Suppressor macrophage (primary cell): ENCODE data around the gene CDH4.

Experiments used
- DNase-seq, 4 experiments: peaks; one replicate each; pipeline ENCODE4 v3.0.0-alpha.2; 2020 to 2022

The CDH4 gene

DNA sequence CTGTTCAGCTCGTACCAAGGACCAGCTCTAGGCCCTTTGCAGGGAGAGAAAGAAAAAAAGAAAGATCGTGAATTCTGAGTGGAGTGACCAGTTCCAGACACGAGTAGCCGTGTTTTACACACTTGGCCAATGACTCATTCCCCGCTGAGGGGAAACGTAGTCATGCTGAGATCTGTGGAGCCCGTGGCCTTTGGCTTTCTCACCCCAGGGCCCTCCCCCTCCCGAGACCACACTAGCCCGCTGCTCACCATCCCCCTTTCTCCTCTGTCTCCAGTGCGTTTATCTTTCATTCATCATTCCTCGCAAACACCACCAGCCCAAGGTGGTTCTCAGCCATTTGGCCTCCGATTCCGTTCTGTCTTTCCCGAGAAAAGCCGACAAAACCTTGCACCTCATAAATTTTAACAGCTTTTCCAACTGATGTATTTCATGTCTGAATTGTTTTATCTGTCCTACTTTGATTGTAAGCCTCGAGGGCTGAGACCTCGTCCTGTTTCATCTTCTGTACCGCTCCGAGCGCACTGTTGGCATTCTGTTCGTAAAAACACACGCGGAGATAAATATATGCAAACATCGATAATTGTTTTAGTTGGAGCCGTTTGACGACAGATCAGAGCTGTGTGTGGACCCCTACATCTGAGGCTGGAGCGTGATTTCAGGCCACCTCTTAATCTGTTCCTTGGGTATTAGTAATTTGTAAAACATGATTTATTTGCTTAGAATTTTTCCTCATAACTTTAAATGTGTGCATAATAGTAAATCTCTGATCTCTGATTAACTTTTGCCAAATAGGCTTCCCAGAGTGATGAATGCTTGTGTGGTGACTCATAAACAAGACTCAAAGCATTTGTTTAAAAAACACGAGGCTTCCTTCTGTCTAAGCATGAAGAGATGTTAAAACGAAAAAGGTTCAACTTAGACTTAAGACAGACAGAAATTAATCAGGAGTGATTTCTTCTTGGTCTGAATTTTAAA lies 336.6 kb downstream of the CDH4 start:
- no peak for DNase-seq

DNA sequence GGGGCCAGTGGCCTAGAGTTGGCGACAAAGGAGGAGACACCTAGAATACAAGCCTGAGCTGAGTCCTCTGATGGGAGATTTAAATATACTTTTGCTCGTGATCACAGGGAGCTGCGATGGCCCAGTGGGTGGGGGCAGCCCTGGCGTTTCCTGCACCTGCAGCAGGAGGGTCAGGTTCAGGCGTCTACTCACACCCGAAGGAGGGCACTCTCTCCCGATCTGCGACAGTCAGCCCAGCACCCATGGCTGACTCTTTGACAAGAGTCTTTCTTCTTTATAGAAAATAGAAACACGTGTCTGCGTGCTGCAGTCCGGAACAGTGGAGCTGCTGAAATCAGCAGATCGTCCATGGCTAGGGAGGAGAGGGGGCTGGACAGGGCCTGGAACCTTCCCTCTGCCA lies 338.2 kb downstream of the CDH4 start:
- no peak for DNase-seq

- no peak for DNase-seq
Observed at GRCh38 chr20:61593516-61593915, 341.5 kb downstream of the CDH4 start.

GRCh38 chr20:61594198-61594597 lies 342.1 kb downstream of the CDH4 start:
- DNase-seq, result no peak

GRCh38 chr20:61595216-61595615 lies 343.2 kb downstream of the CDH4 start:
- DNase-seq, result no peak

GRCh38 chr20:61596687-61597330 lies 344.7 kb downstream of the CDH4 start:
- no peak for DNase-seq

- DNase-seq, result no peak
Observed at GRCh38 chr20:61597996-61598395, 345.9 kb downstream of the CDH4 start.

GRCh38 chr20:61598586-61598985 lies 346.5 kb downstream of the CDH4 start:
- no peak for DNase-seq

DNA sequence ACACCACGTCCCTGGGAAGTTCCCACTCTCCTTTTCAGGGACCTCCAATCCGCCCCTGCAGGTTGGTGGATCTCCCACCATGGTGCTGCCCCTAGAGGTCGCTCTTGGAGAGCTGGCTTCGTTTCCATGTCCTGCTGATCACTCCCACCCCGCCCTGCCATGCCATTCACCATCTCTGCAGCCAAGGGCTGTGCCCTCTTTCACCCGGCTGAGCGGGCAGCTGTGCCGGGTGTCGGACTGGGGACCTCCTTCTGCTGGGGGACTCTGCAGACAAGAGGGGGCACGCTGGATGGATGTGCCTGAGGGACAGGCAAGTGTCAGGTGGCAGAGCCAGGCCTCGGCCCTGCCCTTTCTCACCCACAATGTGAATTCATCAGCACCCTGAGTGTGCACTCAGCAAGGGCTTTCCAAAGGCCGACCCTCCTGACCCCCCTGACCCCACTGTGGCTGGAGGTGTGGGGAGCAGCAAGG lies 347.0 kb downstream of the CDH4 start:
- DNase-seq, result no peak

GRCh38 chr20:61599541-61599992 lies 347.5 kb downstream of the CDH4 start:
- no peak for DNase-seq

GRCh38 chr20:61600016-61600415 lies 348.0 kb downstream of the CDH4 start:
- no peak for DNase-seq

DNA sequence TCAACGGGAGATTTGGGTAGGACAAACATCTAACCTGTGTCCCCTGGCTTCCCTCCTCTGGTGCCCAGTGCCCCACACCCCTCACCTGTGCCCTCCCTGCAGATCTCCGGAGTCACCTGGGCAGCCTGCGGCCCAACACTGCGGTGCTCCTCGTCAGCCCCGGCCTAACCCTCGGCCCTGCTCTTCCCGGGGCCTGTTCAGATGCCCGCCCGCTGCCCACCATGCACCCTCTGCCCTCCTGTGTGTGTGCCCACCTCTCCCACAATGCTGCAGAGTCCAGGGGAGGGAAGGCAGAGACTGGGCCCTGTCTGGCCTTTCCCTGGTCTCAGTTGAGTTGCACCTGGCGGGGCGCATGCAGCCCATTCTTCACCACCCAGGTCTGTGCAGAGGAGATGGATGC lies 349.3 kb downstream of the CDH4 start:
- DNase-seq, result no peak

- DNase-seq, result no peak
Observed at GRCh38 chr20:61601853-61602252, 349.8 kb downstream of the CDH4 start.

- no peak for DNase-seq
Observed at GRCh38 chr20:61603715-61604114, 351.7 kb downstream of the CDH4 start.

GRCh38 chr20:61604549-61604948 lies 352.5 kb downstream of the CDH4 start:
- no peak for DNase-seq

DNA sequence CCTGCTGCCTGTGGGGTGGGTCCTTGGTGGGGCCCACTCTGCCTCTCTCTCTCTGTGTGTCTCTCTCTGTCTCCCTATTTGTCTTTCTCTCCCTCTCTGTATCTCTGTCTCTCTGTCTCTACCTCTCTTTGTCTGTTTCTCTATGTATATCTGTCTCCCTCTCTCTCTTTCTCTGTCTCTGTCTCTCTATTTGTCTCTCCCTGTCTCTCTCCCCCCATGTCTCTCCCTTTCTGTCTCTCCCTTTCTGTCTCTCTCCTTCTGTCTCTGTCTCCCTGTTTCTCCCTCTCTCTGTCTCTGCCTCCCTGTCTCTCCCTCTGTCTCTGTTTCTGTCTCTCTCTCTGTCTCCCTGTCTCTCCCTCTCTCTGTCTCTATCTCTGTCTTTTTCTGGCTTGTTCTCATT lies 353.2 kb downstream of the CDH4 start:
- DNase-seq, result no peak

DNA sequence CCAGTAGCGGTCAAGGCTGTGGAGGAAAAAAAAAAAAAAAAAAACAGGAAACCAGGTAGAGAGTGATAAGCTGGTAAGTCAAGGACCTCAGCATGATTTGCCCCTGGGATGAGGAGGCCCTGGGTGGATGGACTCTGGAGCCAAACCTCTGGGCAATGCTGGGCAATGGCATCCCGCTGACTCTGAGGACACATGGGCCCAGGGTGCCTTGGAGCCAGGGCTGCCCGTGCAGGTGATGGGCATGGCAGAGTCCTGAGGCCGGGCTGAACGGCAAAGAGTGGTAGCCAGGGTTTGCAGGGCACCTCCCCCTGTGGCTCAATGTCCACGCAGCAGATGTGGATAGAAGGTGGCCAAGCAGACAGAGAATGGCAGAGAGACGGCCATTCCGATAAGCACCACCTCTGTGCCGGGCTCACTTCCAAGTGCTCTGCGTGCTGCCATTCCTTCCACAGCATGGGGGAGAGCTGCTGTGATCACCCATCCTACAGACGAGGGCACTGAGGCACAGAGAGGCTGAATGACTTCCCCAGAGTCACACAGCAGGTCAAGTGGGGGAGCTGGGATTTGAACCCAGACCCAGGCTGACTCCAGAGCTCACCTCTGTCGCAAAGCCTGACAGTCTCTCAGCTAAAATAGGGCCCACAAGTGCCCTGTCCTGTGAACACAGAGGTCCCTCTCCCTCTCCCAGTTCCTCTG lies 353.9 kb downstream of the CDH4 start:
- no peak for DNase-seq

DNA sequence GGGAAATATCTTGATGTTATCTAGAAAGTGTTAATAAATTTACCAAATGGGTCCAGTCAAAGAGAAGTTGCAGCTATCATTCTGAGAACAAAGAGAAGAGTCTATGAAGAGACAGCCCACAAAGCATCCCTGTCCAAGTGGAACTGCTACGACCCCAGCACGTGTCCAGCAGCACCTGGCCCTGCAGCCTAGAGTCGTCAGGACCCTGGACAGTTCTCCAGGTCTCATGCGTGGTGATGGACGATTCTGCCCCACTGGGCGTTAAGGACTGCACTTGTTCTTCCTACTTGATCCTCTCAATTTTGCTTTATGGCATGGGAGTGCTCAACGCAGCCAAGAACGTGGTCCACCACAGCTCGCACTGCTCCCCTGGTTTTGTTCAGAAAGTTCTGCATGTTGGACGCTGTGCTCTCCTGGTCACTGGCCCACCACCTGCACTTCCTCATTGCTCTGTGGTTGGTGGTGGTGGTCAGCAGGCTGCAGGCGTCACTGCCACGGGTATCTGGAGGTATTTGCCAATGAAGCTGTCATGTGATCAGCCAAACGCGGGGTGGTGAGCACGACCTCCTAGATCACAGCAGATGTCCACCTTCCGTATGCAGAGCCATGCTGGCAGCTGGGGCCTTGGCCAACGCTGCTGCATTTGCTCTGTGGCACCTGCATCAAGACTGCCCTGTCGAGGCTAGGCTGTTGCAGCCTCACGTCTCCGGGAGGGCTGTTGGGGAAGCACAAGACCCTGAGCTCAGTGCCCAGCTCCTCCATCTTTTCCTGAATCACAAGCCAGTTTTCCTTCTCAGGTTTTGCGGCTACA lies 356.4 kb downstream of the CDH4 start:
- no peak for DNase-seq

- DNase-seq, result no peak
Observed at GRCh38 chr20:61609461-61609860, 357.4 kb downstream of the CDH4 start.

GRCh38 chr20:61611401-61612180 lies 359.5 kb downstream of the CDH4 start:
- no peak for DNase-seq

- no peak for DNase-seq
Observed at GRCh38 chr20:61613917-61614705, 362.1 kb downstream of the CDH4 start.
